K562 (cell line): ENCODE measurements around the gene AQP6. TPM values are rescaled to one million over a fixed set of nuclear protein-coding genes. Genes with fewer than 3 reads are reported as not detected.

ENCODE experiments used
- ATAC-seq: fragments of 200-7000 bp; cut with Tn5 transposase; 3 replicates; pipeline ENCODE4 v1.9.1; 2020; ENCODE audit warnings: moderate library complexity
- BruUV-seq: library from RNA; stranded (reverse); fragments of 400-500 nt; replicated peaks from 2 replicates; lab custom pipeline; 2021; lab: Mats Ljungman, UMichigan
- CTCF ChIA-PET: fragments of 300-600 bp; formaldehyde crosslinking; extraction: SDS; loops from one replicate; lab custom pipeline; 2021; ENCODE audit warnings: low intra/inter-chr PET ratio; lab: Yijun Ruan, JAX
- POLR2A ChIA-PET: fragments of 300-600, 350-650 bp; sonication (Branson Sonifier 250); formaldehyde crosslinking; extraction: SDS; loops from one replicate; lab custom pipeline; 2021; ENCODE audit warnings: antibody characterized with exemption, inconsistent platforms; lab: Yijun Ruan, JAX
- DNase-seq, 4 experiments: peaks; one replicate each; pipeline versions ENCODE4 v3.0.0 to v3.0.0-alpha.2; 2011 to 2018; ENCODE audit warnings: low spot score in 3 of 4, mixed read lengths in 3 of 4; ENCODE audit errors: extremely low read depth in 1 of 4
- FAIRE-seq: peaks from 2 replicates; lab custom pipeline; 2011; peaks lifted over from hg19 to GRCh38; lab: Jason Lieb, UNC
- H2AFZ ChIP-seq: 2 replicates; pipeline ENCODE4 v1.6.0; 2011; ENCODE audit warnings: low read depth, low read length, control low read depth, inconsistent platforms
- H3K27ac ChIP-seq: fragments of 200-600 bp; 3 replicates; pipeline ENCODE4 v1.8.0; 2011; ENCODE audit warnings: low read depth, mild to moderate bottlenecking, control low read depth, inconsistent platforms, low read length, moderate library complexity, mixed read lengths; ENCODE audit errors: extremely low read depth
- H3K27me3 ChIP-seq, 2 experiments: fragments of 300-600 bp in 1 of 2; 2 replicates in 1 of 2; 3 replicates in 1 of 2; pipeline versions ENCODE4 v1.6.0 to v1.8.0; 2011; ENCODE audit warnings: inconsistent platforms in 2 of 2, low read length in 2 of 2, mild to moderate bottlenecking in 1 of 2, mixed read lengths in 1 of 2, moderate library complexity in 1 of 2; ENCODE audit not compliant: control insufficient read depth in 2 of 2, insufficient read depth in 2 of 2
- H3K36me3 ChIP-seq: fragments of 300-600 bp; 3 replicates; pipeline ENCODE4 v1.8.0; 2011; ENCODE audit warnings: mild to moderate bottlenecking, low read length, inconsistent platforms; ENCODE audit not compliant: control insufficient read depth, insufficient read depth
- H3K4me1 ChIP-seq, 2 experiments: fragments of 200-600 bp in 1 of 2; replicated peaks in 1 of 2; 2 replicates in 1 of 2; 3 replicates in 1 of 2; pipeline versions ENCODE4 v1.5.1 to v1.8.0; 2011; ENCODE audit warnings: inconsistent platforms in 2 of 2, low read length in 2 of 2, mild to moderate bottlenecking in 1 of 2, mixed read lengths in 1 of 2, moderate library complexity in 1 of 2; ENCODE audit not compliant: control insufficient read depth in 2 of 2, insufficient read depth in 2 of 2
- H3K4me2 ChIP-seq: 2 replicates; pipeline ENCODE4 v1.6.1; 2011; ENCODE audit warnings: low read length, control low read depth, inconsistent platforms, mixed read lengths; ENCODE audit not compliant: insufficient read depth
- H3K4me3 ChIP-seq: fragments of 200-600 bp; sonication (generic), shearing (Covaris generic); 2 replicates; pipeline ENCODE4 v1.5.1; 2016; ENCODE audit warnings: control low read depth, inconsistent platforms
- H3K79me2 ChIP-seq: fragments of 200-600 bp; 3 replicates; pipeline ENCODE4 v1.8.0; 2011; ENCODE audit warnings: low read length, inconsistent platforms; ENCODE audit not compliant: control insufficient read depth, insufficient read depth
- H3K9ac ChIP-seq, 2 experiments: 2 replicates each; pipeline versions ENCODE4 v1.6.0 to v1.6.1; 2011; ENCODE audit warnings: low read depth in 2 of 2, low read length in 2 of 2, control low read depth in 1 of 2, inconsistent platforms in 1 of 2, mild to moderate bottlenecking in 1 of 2, mixed read lengths in 1 of 2; ENCODE audit not compliant: insufficient read depth in 1 of 2
- H3K9me1 ChIP-seq: one replicate; pipeline ENCODE4 v1.6.0; 2011; ENCODE audit warnings: inconsistent platforms, mild to moderate bottlenecking, low read length, moderate library complexity; ENCODE audit not compliant: control insufficient read depth, insufficient read depth
- H3K9me3 ChIP-seq: replicated peaks from 2 replicates; pipeline ENCODE4 v1.5.1; 2011; ENCODE audit warnings: low read depth, low read length, inconsistent platforms; ENCODE audit not compliant: control insufficient read depth, insufficient read depth
- H4K20me1 ChIP-seq: replicated peaks from 2 replicates; pipeline ENCODE4 v1.6.1; 2011; ENCODE audit warnings: low read length, inconsistent platforms, mixed read lengths; ENCODE audit not compliant: control insufficient read depth, insufficient read depth
- GABPA ChIP-seq: fragments of 200-800 bp; sonication (Bioruptor generic); conservative IDR thresholded peaks from 2 replicates; pipeline ENCODE4 v1.6.1; 2016; ENCODE audit warnings: low read depth, missing genetic modification characterization, missing compliant biosample characterization
- RBM25 ChIP-seq: fragments of 200-400 bp; formaldehyde crosslinking; IDR thresholded peaks from 2 replicates; pipeline ENCODE4 v1.6.1; 2018; ENCODE audit warnings: low read length, low read depth, moderate library complexity; ENCODE audit not compliant: severe bottlenecking
- ZNF121 ChIP-seq: sonication (generic); formaldehyde crosslinking; conservative IDR thresholded peaks from 2 replicates; pipeline ENCODE4 v1.8.0; 2022; ENCODE audit warnings: missing genetic modification reagents
- WGBS: fragments of 100-300 bp; shearing (Covaris generic); methylation state at CpG from one replicate; pipeline ENCODE4 v1.1.6; 2016; ENCODE audit warnings: low coverage, mixed read lengths; ENCODE audit not compliant: insufficient coverage; ENCODE audit errors: missing lambda C conversion rate; 5-methylcytosine and 5-hydroxymethylcytosine counted together
- in situ Hi-C: fragments of 300-500 bp; cut with MboI; formaldehyde crosslinking; loops from 4 replicates; pipeline ENCODE4 v1.15.0; 2018; ENCODE audit warnings: inconsistent platforms, mixed read lengths
- intact Hi-C: fragments of 100-400 bp; cut with micrococcal nuclease; formaldehyde crosslinking; loops from 2 replicates; pipeline ENCODE4 v1.14.2; 2022
- polyA plus RNA-seq, 8 experiments: library from polyadenylated mRNA; depleted of rRNA in 4 of 8; stranded (reverse) in 5 of 8; unstranded in 3 of 8; fragments of >200 nt; fragmentation: Nextera tagmentation in 2 of 8; fragmentation: Illumina TruSeq in 1 of 8; extraction: Ambion mirVana in 2 of 8; extraction: Trizol in 1 of 8; gene quantifications; 2 replicates each; pipeline versions ENCODE4 v1.2.1 to v1.2.3, GENCODE V29; 2011 to 2014; ENCODE audit warnings: inconsistent platforms in 1 of 8, missing spikeins in 1 of 8
- total RNA-seq, 7 experiments: library from RNA; depleted of rRNA in 6 of 7; stranded (reverse); fragments of >200 nt in 6 of 7; fragmentation: Illumina TruSeq in 2 of 7; extraction: Trizol in 2 of 7; gene quantifications; 2 replicates each; pipeline versions ENCODE4 v1.2.1 to v1.2.3, GENCODE V29; 2011 to 2021; ENCODE audit warnings: low replicate concordance in 1 of 7

Gene AQP6
- total and polyA plus RNA-seq, 9 of the 15 experiments (the other 6 are each of a cell fraction or from before 2014, with no cell fraction given) = 0.05 to 0.12 TPM; not detected in 7

DNA sequence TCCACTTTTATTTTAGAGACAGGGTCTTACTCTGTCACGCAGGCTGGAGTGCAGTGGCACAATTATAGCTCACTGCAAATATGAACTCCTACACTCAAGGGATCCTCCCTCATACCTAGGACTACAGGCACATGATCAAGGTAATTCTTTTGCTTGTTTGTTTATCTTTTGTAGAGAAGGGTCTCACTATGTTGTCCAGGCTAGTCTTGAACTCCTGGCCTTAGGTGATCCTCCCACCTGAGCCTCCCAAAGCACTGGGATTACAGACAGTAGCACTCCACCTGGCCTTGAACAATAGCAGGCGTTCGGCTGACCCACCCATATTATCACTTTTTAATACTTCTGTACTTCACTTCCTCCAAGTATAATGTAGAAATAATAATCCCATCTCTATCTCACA lies 53.9 kb downstream of the AQP6 start:
- Histone ChIP-seq H2AFZ (peak overlapping the region; percentile 96), H3K27me3 (no peaks in the 10 kb centered on the region), H3K9me1 (no peaks in the 10 kb centered on the region), H3K9me3 (no peaks in the 10 kb centered on the region), H3K36me3 (peaks cover 15% of the 10 kb centered on the region; the same call in 2 of the 3 replicates), H3K4me1 (peaks cover 7 to 11% of the 10 kb centered on the region in 2 experiments; a peak in 3 of 5 replicates), H3K27ac (no peak overlapping the region; the same call in 2 of the 3 replicates), H3K79me2 (peaks cover 36% of the 10 kb centered on the region), H3K4me2 (no peak overlapping the region), H3K4me3 (no peak overlapping the region), H3K9ac (no peak overlapping the region), H4K20me1 (no peaks in the 10 kb centered on the region)
- ChIA-PET POLR2A (no interaction called here), CTCF (no interaction called here)
- FAIRE-seq (no peak), ATAC-seq (no peak), DNase-seq (no peak)
- no TSS peak for BruUV-seq
- TF ChIP-seq GABPA (tag) (no peak), ZNF121 (peak; percentile 83), RBM25 (peak; percentile 40)
- in situ Hi-C loops (no loop called here), intact Hi-C loops (loop anchor here (5.0 kb wide), 1 partner anchor 44 kb away; no protein-coding TSS in a partner anchor)
- WGBS = 94% methylated on average over 3 of the region's 3 CpGs

Other genes with a start within 250 kb of the AQP6 start
Only the 7 nearest of the 12 such genes appear.
- 3.7 and 4.3 TPM in 2 replicates for gene BCDIN3D, start 129.8 kb upstream of the AQP6 start, total RNA-seq (2014; rRNA removed)
- gene BCDIN3D, start 129.8 kb upstream of the AQP6 start, total RNA-seq (2014; rRNA removed; fragmentation: Illumina TruSeq; extraction: Trizol) = 4.4 and 4.6 TPM in 2 replicates
- gene BCDIN3D, start 129.8 kb upstream of the AQP6 start, total RNA-seq (2015; rRNA removed; fragmentation: Illumina TruSeq; extraction: Trizol) = 4.9 TPM in 2 replicates
- 5.1 and 5.6 TPM in 2 replicates for gene BCDIN3D, start 129.8 kb upstream of the AQP6 start, total RNA-seq (2021)
- 3.7 and 5.6 TPM in 2 replicates for gene BCDIN3D, start 129.8 kb upstream of the AQP6 start, polyA plus RNA-seq (2011; rRNA removed)
- 5.1 and 5.9 TPM in 2 replicates for gene BCDIN3D, start 129.8 kb upstream of the AQP6 start, polyA plus RNA-seq (2014; fragmentation: Illumina TruSeq; extraction: Trizol)
- 1 to 10 TPM; 6.3 to 6.9 TPM for gene BCDIN3D, start 129.8 kb upstream of the AQP6 start, polyA plus RNA-seq (2014; fragmentation: Nextera tagmentation; extraction: Ambion mirVana)
- 5.2 and 5.8 TPM in 2 replicates for gene BCDIN3D, start 129.8 kb upstream of the AQP6 start, polyA plus RNA-seq (2014; rRNA removed)
- not detected in 2 replicates for gene FAIM2, start 69.0 kb upstream of the AQP6 start, total RNA-seq (2014; rRNA removed)
- gene FAIM2, start 69.0 kb upstream of the AQP6 start, total RNA-seq (2014; rRNA removed; fragmentation: Illumina TruSeq; extraction: Trizol) = not detected in 2 replicates
- gene FAIM2, start 69.0 kb upstream of the AQP6 start, total RNA-seq (2015; rRNA removed; fragmentation: Illumina TruSeq; extraction: Trizol) = not detected in 2 replicates
- not detected in 2 replicates for gene FAIM2, start 69.0 kb upstream of the AQP6 start, total RNA-seq (2021)
- not detected in 2 replicates for gene FAIM2, start 69.0 kb upstream of the AQP6 start, polyA plus RNA-seq (2011; rRNA removed)
- gene FAIM2, start 69.0 kb upstream of the AQP6 start, polyA plus RNA-seq (2014; fragmentation: Illumina TruSeq; extraction: Trizol) = not detected in 2 replicates
- under 1 TPM in 1 of 2 experiments, not detected in 1; 0.10 TPM for gene FAIM2, start 69.0 kb upstream of the AQP6 start, polyA plus RNA-seq (2014; fragmentation: Nextera tagmentation; extraction: Ambion mirVana)
- gene FAIM2, start 69.0 kb upstream of the AQP6 start, polyA plus RNA-seq (2014; rRNA removed) = 0.01 TPM in 1 of 2 replicates, not detected in the other
- gene AQP2, start 22.2 kb upstream of the AQP6 start, total RNA-seq (2014; rRNA removed) = not detected in 2 replicates
- not detected in 2 replicates for gene AQP2, start 22.2 kb upstream of the AQP6 start, total RNA-seq (2014; rRNA removed; fragmentation: Illumina TruSeq; extraction: Trizol)
- not detected in 2 replicates for gene AQP2, start 22.2 kb upstream of the AQP6 start, total RNA-seq (2015; rRNA removed; fragmentation: Illumina TruSeq; extraction: Trizol)
- not detected in 2 replicates for gene AQP2, start 22.2 kb upstream of the AQP6 start, total RNA-seq (2021)
- gene AQP2, start 22.2 kb upstream of the AQP6 start, polyA plus RNA-seq (2011; rRNA removed) = not detected in 2 replicates
- gene AQP2, start 22.2 kb upstream of the AQP6 start, polyA plus RNA-seq (2014; fragmentation: Illumina TruSeq; extraction: Trizol) = not detected in 2 replicates
- gene AQP2, start 22.2 kb upstream of the AQP6 start, polyA plus RNA-seq (2014; fragmentation: Nextera tagmentation; extraction: Ambion mirVana) = not detected
- gene AQP2, start 22.2 kb upstream of the AQP6 start, polyA plus RNA-seq (2014; rRNA removed) = not detected in 2 replicates
- not detected in 2 replicates for gene AQP5, start 11.1 kb upstream of the AQP6 start, total RNA-seq (2014; rRNA removed)
- gene AQP5, start 11.1 kb upstream of the AQP6 start, total RNA-seq (2014; rRNA removed; fragmentation: Illumina TruSeq; extraction: Trizol) = not detected in 2 replicates
- not detected in 2 replicates for gene AQP5, start 11.1 kb upstream of the AQP6 start, total RNA-seq (2015; rRNA removed; fragmentation: Illumina TruSeq; extraction: Trizol)
- not detected in 2 replicates for gene AQP5, start 11.1 kb upstream of the AQP6 start, total RNA-seq (2021)
- gene AQP5, start 11.1 kb upstream of the AQP6 start, polyA plus RNA-seq (2011; rRNA removed) = not detected in 2 replicates
- not detected in 2 replicates for gene AQP5, start 11.1 kb upstream of the AQP6 start, polyA plus RNA-seq (2014; fragmentation: Illumina TruSeq; extraction: Trizol)
- gene AQP5, start 11.1 kb upstream of the AQP6 start, polyA plus RNA-seq (2014; fragmentation: Nextera tagmentation; extraction: Ambion mirVana) = not detected
- gene AQP5, start 11.1 kb upstream of the AQP6 start, polyA plus RNA-seq (2014; rRNA removed) = not detected in 2 replicates
- gene RACGAP1, start 52.5 kb downstream of the AQP6 start, total RNA-seq (2014; rRNA removed) = 56.7 and 57.3 TPM in 2 replicates
- gene RACGAP1, start 52.5 kb downstream of the AQP6 start, total RNA-seq (2014; rRNA removed; fragmentation: Illumina TruSeq; extraction: Trizol) = 85.1 and 93.6 TPM in 2 replicates
- gene RACGAP1, start 52.5 kb downstream of the AQP6 start, total RNA-seq (2015; rRNA removed; fragmentation: Illumina TruSeq; extraction: Trizol) = 66.2 and 69.9 TPM in 2 replicates
- 86.2 and 88.6 TPM in 2 replicates for gene RACGAP1, start 52.5 kb downstream of the AQP6 start, total RNA-seq (2021)
- 78.6 and 92.9 TPM in 2 replicates for gene RACGAP1, start 52.5 kb downstream of the AQP6 start, polyA plus RNA-seq (2011; rRNA removed)
- gene RACGAP1, start 52.5 kb downstream of the AQP6 start, polyA plus RNA-seq (2014; fragmentation: Illumina TruSeq; extraction: Trizol) = 79.7 and 80.0 TPM in 2 replicates
- 10 to 100 TPM; 56.4 to 71.8 TPM for gene RACGAP1, start 52.5 kb downstream of the AQP6 start, polyA plus RNA-seq (2014; fragmentation: Nextera tagmentation; extraction: Ambion mirVana)
- 60.4 and 65.3 TPM in 2 replicates for gene RACGAP1, start 52.5 kb downstream of the AQP6 start, polyA plus RNA-seq (2014; rRNA removed)
- 0.45 and 0.69 TPM in 2 replicates for gene ASIC1, start 84.6 kb downstream of the AQP6 start, total RNA-seq (2014; rRNA removed)
- gene ASIC1, start 84.6 kb downstream of the AQP6 start, total RNA-seq (2014; rRNA removed; fragmentation: Illumina TruSeq; extraction: Trizol) = 0.15 and 0.22 TPM in 2 replicates
- 0.14 and 0.19 TPM in 2 replicates for gene ASIC1, start 84.6 kb downstream of the AQP6 start, total RNA-seq (2015; rRNA removed; fragmentation: Illumina TruSeq; extraction: Trizol)
- gene ASIC1, start 84.6 kb downstream of the AQP6 start, total RNA-seq (2021) = 1.2 TPM in 2 replicates
- gene ASIC1, start 84.6 kb downstream of the AQP6 start, polyA plus RNA-seq (2011; rRNA removed) = 1.7 and 2.1 TPM in 2 replicates
- gene ASIC1, start 84.6 kb downstream of the AQP6 start, polyA plus RNA-seq (2014; fragmentation: Illumina TruSeq; extraction: Trizol) = 0.97 and 1.1 TPM in 2 replicates
- gene ASIC1, start 84.6 kb downstream of the AQP6 start, polyA plus RNA-seq (2014; fragmentation: Nextera tagmentation; extraction: Ambion mirVana) = under 1 TPM; 0.01 to 0.17 TPM
- 0.81 and 1.2 TPM in 2 replicates for gene ASIC1, start 84.6 kb downstream of the AQP6 start, polyA plus RNA-seq (2014; rRNA removed)
- gene SMARCD1, start 112.4 kb downstream of the AQP6 start, total RNA-seq (2014; rRNA removed) = 65.3 and 98.3 TPM in 2 replicates
- 43.8 and 47.5 TPM in 2 replicates for gene SMARCD1, start 112.4 kb downstream of the AQP6 start, total RNA-seq (2014; rRNA removed; fragmentation: Illumina TruSeq; extraction: Trizol)
- 45.8 and 47.5 TPM in 2 replicates for gene SMARCD1, start 112.4 kb downstream of the AQP6 start, total RNA-seq (2015; rRNA removed; fragmentation: Illumina TruSeq; extraction: Trizol)
- 68.2 and 77.0 TPM in 2 replicates for gene SMARCD1, start 112.4 kb downstream of the AQP6 start, total RNA-seq (2021)
- 48.0 and 70.5 TPM in 2 replicates for gene SMARCD1, start 112.4 kb downstream of the AQP6 start, polyA plus RNA-seq (2011; rRNA removed)
- gene SMARCD1, start 112.4 kb downstream of the AQP6 start, polyA plus RNA-seq (2014; fragmentation: Illumina TruSeq; extraction: Trizol) = 85.6 and 91.7 TPM in 2 replicates
- 1 to 10 TPM in 1 of 2 experiments, under 1 TPM in 1; 0.86 to 1.5 TPM for gene SMARCD1, start 112.4 kb downstream of the AQP6 start, polyA plus RNA-seq (2014; fragmentation: Nextera tagmentation; extraction: Ambion mirVana)
- 49.1 and 51.3 TPM in 2 replicates for gene SMARCD1, start 112.4 kb downstream of the AQP6 start, polyA plus RNA-seq (2014; rRNA removed)